Measurements from ENCODE around the gene HESX1.

GRCh38 chr3:57170946-57171345 lies 28.8 kb downstream of the HESX1 start:
- TF ChIP-seq POLR2A (IDR thresholded peaks at IDR 0.05) (no peak), CTCF (IDR thresholded peaks at IDR 0.05) (no peak), EP300 (IDR thresholded peaks at IDR 0.05; ENCODE audit: low read depth) (no peak)
